ENCODE measurements around the gene NAA60. TPM values are rescaled to one million over a fixed set of nuclear protein-coding genes. Genes with fewer than 3 reads are reported as not detected.

NAA60 gene
- total and polyA plus RNA-seq, 4 donors: 11.3 to 41.3 (median 25.6) TPM

GRCh38 chr16:3518292-3518985, 75.0 kb downstream of the NAA60 start:
- Histone ChIP-seq H3K4me1 (ENCODE audit: control insufficient read depth in 4 of 4, insufficient read depth in 4 of 4, low read length in 3 of 4) (peaks cover 0 to 4% (median 0%) of the 10 kb centered on the region in 4 donors), H3K9me3 (ENCODE audit: control insufficient read depth in 4 of 4, low read length in 3 of 4) (no peaks in the 10 kb centered on the region), H3K27ac (ENCODE audit: low read depth in 1 of 2, low read length in 2 of 2) (no peak overlapping the region), H3K36me3 (ENCODE audit: control insufficient read depth in 4 of 4, insufficient read depth in 3 of 4, low read depth in 1 of 4, low read length in 3 of 4) (peaks cover 3 to 45% (median 23%) of the 10 kb centered on the region in 4 donors), H3K4me3 (ENCODE audit: low read depth in 1 of 3, low read length in 3 of 3) (no peak overlapping the region), H3K9ac (ENCODE audit: low read depth in 1 of 2, low read length in 2 of 2) (no peak overlapping the region), H3K27me3 (ENCODE audit: control insufficient read depth in 4 of 4, insufficient read depth in 4 of 4, low read length in 3 of 4) (no peaks in the 10 kb centered on the region)
- no peak for DNase-seq (ENCODE audit: low spot score)
- no peak for TF ChIP-seq SP1 (IDR thresholded peaks at IDR 0.05)
- TF ChIP-seq TAF1 (conservative IDR thresholded peaks at IDR 0.05): no peak
- TF ChIP-seq ATF3 (IDR thresholded peaks at IDR 0.05): no peak
- no peak for TF ChIP-seq HNF4G (IDR thresholded peaks at IDR 0.05)
- TF ChIP-seq HNF4A (conservative IDR thresholded peaks at IDR 0.05): no peak
- TF ChIP-seq, protein P1, sequence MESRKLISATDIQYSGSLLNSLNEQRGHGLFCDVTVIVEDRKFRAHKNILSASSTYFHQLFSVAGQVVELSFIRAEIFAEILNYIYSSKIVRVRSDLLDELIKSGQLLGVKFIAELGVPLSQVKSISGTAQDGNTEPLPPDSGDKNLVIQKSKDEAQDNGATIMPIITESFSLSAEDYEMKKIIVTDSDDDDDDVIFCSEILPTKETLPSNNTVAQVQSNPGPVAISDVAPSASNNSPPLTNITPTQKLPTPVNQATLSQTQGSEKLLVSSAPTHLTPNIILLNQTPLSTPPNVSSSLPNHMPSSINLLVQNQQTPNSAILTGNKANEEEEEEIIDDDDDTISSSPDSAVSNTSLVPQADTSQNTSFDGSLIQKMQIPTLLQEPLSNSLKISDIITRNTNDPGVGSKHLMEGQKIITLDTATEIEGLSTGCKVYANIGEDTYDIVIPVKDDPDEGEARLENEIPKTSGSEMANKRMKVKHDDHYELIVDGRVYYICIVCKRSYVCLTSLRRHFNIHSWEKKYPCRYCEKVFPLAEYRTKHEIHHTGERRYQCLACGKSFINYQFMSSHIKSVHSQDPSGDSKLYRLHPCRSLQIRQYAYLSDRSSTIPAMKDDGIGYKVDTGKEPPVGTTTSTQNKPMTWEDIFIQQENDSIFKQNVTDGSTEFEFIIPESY (IDR thresholded peaks at IDR 0.05): no peak
- no peak for TF ChIP-seq GABPA (IDR thresholded peaks at IDR 0.05 in 1 of 2, conservative IDR thresholded peaks at IDR 0.05 in 1 of 2)
- no peak for TF ChIP-seq EGR1 (IDR thresholded peaks at IDR 0.05; ENCODE audit: low read depth in 2 of 2)
- TF ChIP-seq FOXA2 (IDR thresholded peaks at IDR 0.05): no peak
- no peak for TF ChIP-seq YY1 (IDR thresholded peaks at IDR 0.05)
- TF ChIP-seq JUND (IDR thresholded peaks at IDR 0.05): no peak
- no peak for TF ChIP-seq NR2F2 (IDR thresholded peaks at IDR 0.05)
- 95% methylated on average over 6 of the region's 6 CpGs for WGBS

DNA sequence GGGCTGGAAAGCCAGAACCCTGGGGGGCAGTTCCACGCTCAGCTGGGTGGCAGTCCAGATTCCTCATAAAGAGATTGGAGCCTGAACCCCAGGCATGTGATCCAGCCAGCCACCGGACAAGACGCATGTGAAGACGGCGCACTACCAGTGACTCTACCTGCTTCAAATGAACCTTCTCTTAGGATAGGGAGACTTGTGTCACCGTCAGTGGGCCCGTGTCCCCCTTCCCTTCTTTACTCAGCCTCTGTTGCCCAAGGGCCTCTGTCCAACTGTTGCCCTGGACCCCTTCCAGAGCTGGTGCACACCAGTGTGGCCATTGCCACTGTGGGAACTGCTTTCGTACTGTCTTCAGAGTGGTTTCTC, 75.5 kb downstream of the NAA60 start:
- no peak for DNase-seq (ENCODE audit: low spot score)
- peaks cover 4 to 45% (median 19%) of the 10 kb centered on the region in 4 donors for H3K36me3 ChIP-seq (ENCODE audit: control insufficient read depth in 4 of 4, insufficient read depth in 3 of 4, low read depth in 1 of 4, low read length in 3 of 4)

More for the DNA sequence above, 75.5 kb downstream of the NAA60 start:
- Histone ChIP-seq H3K9ac (ENCODE audit: low read depth in 1 of 2, low read length in 2 of 2) (no peak overlapping the region), H3K4me3 (ENCODE audit: low read depth in 1 of 3, low read length in 3 of 3) (no peak overlapping the region), H3K27me3 (ENCODE audit: control insufficient read depth in 4 of 4, insufficient read depth in 4 of 4, low read length in 3 of 4) (no peaks in the 10 kb centered on the region), H3K27ac (ENCODE audit: low read depth in 1 of 2, low read length in 2 of 2) (no peak overlapping the region), H3K9me3 (ENCODE audit: control insufficient read depth in 4 of 4, low read length in 3 of 4) (no peaks in the 10 kb centered on the region), H3K4me1 (ENCODE audit: control insufficient read depth in 4 of 4, insufficient read depth in 4 of 4, low read length in 3 of 4) (peaks cover 0 to 4% (median 0%) of the 10 kb centered on the region in 4 donors)
- TF ChIP-seq HNF4A (conservative IDR thresholded peaks at IDR 0.05) (no peak), REST (IDR thresholded peaks at IDR 0.05) (no peak), GABPA (IDR thresholded peaks at IDR 0.05 in 1 of 2, conservative IDR thresholded peaks at IDR 0.05 in 1 of 2) (no peak), CTCF (IDR thresholded peaks at IDR 0.05; ENCODE audit: low read depth, low read length, missing input control) (no peak), TAF1 (conservative IDR thresholded peaks at IDR 0.05) (no peak), ATF3 (IDR thresholded peaks at IDR 0.05) (no peak)
- TF ChIP-seq, protein P1 (IDR thresholded peaks at IDR 0.05): no peak
- 98% methylated on average over 8 of the region's 8 CpGs for WGBS

All from liver (tissue), 9 donors.